HL-60 (cell line): Measurements from ENCODE around the gene ZCCHC24.

Experiments
- DNase-seq, 2 experiments: peaks; one replicate each; pipeline ENCODE4 v3.0.0-alpha.2; 2010 to 2020; ENCODE audit warnings: low read depth in 1 of 2, low spot score in 1 of 2
- H3K27ac ChIP-seq: fragments of 250-450 bp; sonication (Bioruptor Pico); replicated peaks from 2 replicates; pipeline ENCODE4 v1.5.1; 2020; ENCODE audit warnings: mild to moderate bottlenecking, moderate library complexity
- H3K27me3 ChIP-seq: fragments of 250-450 bp; sonication (Bioruptor Pico); 2 replicates; pipeline ENCODE4 v1.5.1; 2021; ENCODE audit warnings: mild to moderate bottlenecking, moderate library complexity; ENCODE audit not compliant: insufficient read depth, poor library complexity, severe bottlenecking
- H3K4me3 ChIP-seq: replicated peaks from 2 replicates; pipeline ENCODE4 v1.5.1; 2011; ENCODE audit warnings: mild to moderate bottlenecking, control low read depth, low read length; ENCODE audit not compliant: insufficient read depth
- CTCF ChIP-seq: IDR thresholded peaks from one replicate; pipeline ENCODE4 v1.5.1; 2011; ENCODE audit warnings: low read length, control low read depth, inconsistent platforms; ENCODE audit not compliant: insufficient read depth
- GABPA ChIP-seq: IDR thresholded peaks from 2 replicates; pipeline ENCODE4 v1.6.1; 2012; ENCODE audit warnings: low read depth
- POLR2AphosphoS5 ChIP-seq: IDR thresholded peaks from 2 replicates; pipeline ENCODE4 v1.6.1; 2012; ENCODE audit warnings: low read depth
- REST ChIP-seq: IDR thresholded peaks from 2 replicates; pipeline ENCODE4 v1.6.1; 2012; ENCODE audit warnings: low read depth; ENCODE audit not compliant: insufficient replicate concordance
- SPI1 ChIP-seq: IDR thresholded peaks from 2 replicates; pipeline ENCODE4 v1.6.1; 2012; ENCODE audit warnings: low read depth, mild to moderate bottlenecking, borderline replicate concordance

The ZCCHC24 gene

GRCh38 chr10:79441433-79441832 lies 4.0 kb downstream of the ZCCHC24 start:
- H3K27ac ChIP-seq, result no peak overlapping the region
- TF ChIP-seq CTCF, result no peak
- TF ChIP-seq POLR2AphosphoS5, result no peak
- TF ChIP-seq GABPA, result no peak
- no peak for TF ChIP-seq SPI1
- no peak for TF ChIP-seq REST
- H3K4me3 ChIP-seq, result no peak overlapping the region
- DNase-seq, result no peak
- no peaks in the 10 kb centered on the region for H3K27me3 ChIP-seq

GRCh38 chr10:79440281-79440680 lies 5.1 kb downstream of the ZCCHC24 start:
- no peak for DNase-seq
- no peak overlapping the region for H3K27ac ChIP-seq
- TF ChIP-seq POLR2AphosphoS5 (no peak), REST (no peak), CTCF (no peak), GABPA (no peak), SPI1 (no peak)
- no peaks in the 10 kb centered on the region for H3K27me3 ChIP-seq
- H3K4me3 ChIP-seq, result no peak overlapping the region

- Histone ChIP-seq H3K4me3 (no peak overlapping the region), H3K27me3 (no peaks in the 10 kb centered on the region), H3K27ac (no peak overlapping the region)
- no peak for TF ChIP-seq SPI1
- TF ChIP-seq GABPA, result no peak
- TF ChIP-seq POLR2AphosphoS5, result no peak
- no peak for TF ChIP-seq REST
- no peak for TF ChIP-seq CTCF
- DNase-seq, result no peak
Observed at GRCh38 chr10:79438699-79439085, 6.7 kb downstream of the ZCCHC24 start.
